Fibroblast of pulmonary artery (primary cell): ENCODE measurements around the gene TAC4.

ENCODE experiments used
- DNase-seq: peaks from one replicate; pipeline ENCODE4 v3.0.0-alpha.2; 2010; ENCODE audit warnings: low read depth
- H3K4me3 ChIP-seq: replicated peaks from 2 replicates; pipeline ENCODE4 v1.5.1; 2011; ENCODE audit warnings: low read depth, mild to moderate bottlenecking, control low read depth, low read length, moderate library complexity
- TF ChIP-seq, protein P1 (sequence below): IDR thresholded peaks from 2 replicates; pipeline ENCODE4 v1.5.1; 2011; ENCODE audit warnings: mild to moderate bottlenecking, control low read depth, low read length, inconsistent platforms; ENCODE audit errors: missing control alignments

TAC4 gene

DNA sequence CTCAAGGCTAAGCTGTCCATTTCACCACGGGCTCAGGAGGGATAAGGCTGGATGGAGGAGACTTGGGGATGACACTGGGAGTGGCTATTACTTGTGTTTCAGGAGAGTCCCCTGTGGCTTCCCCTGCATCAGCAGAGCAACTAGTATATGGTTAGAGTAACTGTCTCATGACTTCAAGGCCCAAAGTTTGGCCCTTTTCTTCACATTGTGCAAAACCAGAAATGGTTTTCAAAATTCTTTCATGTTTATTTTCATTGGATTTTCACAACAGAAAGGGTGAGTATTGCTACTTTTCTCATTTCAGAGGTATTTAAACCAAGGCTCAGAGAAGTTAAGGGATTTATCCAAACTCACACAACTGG is 18.1 kb upstream of the TAC4 start:
- TF ChIP-seq, protein P1, sequence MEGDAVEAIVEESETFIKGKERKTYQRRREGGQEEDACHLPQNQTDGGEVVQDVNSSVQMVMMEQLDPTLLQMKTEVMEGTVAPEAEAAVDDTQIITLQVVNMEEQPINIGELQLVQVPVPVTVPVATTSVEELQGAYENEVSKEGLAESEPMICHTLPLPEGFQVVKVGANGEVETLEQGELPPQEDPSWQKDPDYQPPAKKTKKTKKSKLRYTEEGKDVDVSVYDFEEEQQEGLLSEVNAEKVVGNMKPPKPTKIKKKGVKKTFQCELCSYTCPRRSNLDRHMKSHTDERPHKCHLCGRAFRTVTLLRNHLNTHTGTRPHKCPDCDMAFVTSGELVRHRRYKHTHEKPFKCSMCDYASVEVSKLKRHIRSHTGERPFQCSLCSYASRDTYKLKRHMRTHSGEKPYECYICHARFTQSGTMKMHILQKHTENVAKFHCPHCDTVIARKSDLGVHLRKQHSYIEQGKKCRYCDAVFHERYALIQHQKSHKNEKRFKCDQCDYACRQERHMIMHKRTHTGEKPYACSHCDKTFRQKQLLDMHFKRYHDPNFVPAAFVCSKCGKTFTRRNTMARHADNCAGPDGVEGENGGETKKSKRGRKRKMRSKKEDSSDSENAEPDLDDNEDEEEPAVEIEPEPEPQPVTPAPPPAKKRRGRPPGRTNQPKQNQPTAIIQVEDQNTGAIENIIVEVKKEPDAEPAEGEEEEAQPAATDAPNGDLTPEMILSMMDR: no peak
- no peak overlapping the region for H3K4me3 ChIP-seq
- DNase-seq: no peak

DNA sequence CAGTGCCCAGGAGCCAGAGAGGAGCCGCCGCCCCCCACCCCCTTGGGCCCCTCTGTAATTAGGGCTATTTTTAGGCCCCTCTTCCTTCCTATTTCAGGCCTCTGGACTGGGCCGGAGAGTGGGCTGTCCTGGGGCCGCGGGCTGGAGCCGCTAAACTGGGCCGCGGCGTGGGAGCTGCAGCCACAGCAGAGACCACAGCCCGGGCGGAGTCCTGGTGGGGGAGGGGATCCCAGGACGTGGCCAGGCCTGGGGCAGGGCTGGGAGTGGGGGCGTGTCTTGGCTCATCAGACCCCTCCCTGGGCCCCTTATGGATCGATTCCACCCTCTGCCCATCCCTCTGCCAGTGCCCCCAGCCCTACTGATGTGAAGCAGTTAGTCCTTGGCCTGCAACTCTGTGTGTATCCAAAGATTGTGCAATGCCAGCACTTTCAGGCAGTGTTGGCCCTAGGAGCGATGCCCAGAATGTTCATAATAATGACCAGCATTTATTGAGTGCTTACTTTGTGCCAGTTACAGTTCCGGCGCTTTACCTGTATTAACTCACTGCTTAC is 15.0 kb upstream of the TAC4 start:
- TF ChIP-seq, protein P1: no peak
- DNase-seq: no peak
- H3K4me3 ChIP-seq: no peak overlapping the region

DNA sequence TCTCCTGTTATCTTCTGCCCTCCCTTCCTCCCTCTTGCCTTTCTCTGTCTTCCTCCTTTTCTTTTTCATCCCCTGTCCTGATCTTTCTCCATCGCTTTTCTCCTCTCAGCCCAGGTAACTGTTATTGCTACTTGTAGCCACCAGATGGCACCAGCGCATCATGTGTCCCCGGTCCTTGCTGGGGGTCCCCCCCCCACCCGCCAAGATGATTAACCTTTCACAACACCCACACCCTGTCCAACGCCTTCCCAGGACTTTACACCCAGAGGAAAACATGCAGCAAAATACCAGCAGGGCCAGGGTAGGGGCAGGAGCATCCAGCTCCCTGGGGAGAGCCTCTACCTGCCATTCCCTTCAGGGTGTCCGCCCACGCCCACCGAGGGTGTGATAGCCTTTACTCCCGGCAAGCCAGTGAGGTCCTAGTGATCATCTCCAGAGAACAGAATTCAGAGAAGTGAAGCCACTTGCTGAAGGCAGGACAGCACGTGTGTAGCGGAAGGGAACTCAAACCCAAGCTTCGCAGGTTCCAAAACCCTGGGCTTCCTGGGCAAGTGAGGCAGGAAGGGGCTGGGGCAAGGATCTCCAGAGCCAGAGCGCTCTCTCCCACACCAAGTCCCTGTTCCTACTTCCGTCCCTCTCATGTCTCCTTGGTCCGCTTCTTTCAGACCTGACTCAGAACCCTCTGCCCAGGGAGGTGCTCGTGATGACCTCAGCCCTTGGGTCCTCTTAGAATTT is 13.4 kb upstream of the TAC4 start:
- DNase-seq: peak; percentile 49
- TF ChIP-seq, protein P1: peak; percentile 85
- H3K4me3 ChIP-seq: no peak overlapping the region

DNA sequence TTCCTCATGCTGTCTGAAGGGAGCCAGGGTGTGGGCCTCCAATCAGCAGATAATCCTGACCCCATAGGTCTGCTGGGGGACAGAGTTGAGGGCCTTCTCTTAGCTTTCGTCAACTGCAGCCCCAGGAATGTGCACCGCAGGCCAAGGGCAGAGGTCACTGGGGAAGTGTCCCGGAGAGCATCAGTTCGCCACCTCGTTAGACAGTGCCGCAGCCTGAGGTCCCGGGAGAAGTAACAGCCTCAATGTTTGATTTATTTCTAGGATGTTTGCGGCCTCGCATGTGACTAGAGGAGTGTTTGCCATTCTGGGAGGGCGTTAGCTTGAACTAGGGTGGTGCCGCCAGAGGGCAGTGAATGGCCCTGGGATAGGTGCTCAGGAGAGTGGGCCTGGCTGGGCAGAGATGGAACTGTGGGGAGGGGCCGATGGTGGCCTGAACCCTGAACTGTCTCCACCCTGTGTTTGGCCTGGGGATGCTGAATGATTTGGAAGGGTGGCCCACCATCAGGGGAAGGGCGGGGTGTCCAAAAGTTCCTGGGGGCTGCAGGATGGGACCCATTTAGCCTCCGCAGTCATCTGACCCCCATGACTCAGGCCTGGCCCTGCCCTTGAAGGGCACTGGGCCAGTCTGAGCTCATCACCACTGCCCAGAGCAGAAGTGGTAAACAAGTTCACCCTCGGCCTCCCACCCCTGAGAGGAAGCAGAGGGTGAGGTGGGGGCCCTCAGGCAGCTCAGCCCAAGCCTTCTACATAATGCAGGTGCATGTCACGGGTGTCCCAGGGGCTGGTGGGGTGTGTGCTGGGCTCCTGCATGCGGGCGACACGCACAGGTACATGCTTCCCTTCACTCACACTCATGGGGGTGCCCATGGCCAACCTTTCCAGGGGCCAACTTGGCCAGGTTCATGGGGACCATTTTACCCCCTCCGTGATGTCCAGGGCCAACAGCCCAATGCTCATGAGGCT is 12.4 kb upstream of the TAC4 start:
- TF ChIP-seq, protein P1: no peak
- DNase-seq: no peak

DNA sequence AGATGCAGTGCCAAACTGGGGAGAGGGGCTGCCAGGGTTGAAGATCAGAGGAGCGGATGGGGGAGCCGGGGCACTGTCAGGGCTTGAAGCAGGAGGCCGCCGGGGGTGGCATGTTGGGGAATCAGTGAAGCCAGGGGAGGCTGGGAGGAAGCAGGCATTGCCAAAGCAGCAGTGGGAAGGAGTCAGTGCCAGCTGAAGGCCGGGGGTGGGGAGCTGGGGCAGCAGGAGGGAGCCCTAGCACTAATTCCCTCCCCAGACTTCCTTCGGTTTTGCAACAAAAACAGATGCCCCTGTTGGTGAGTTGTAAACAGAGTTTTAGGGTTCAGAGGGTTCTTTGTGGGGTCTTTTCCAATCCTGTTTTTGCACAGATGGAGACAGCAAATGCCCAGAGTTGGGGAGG is 10.9 kb upstream of the TAC4 start:
- H3K4me3 ChIP-seq: no peak overlapping the region
- TF ChIP-seq, protein P1: no peak
- DNase-seq: no peak

More for the DNA sequence above, 12.4 kb upstream of the TAC4 start:
- no peak overlapping the region for H3K4me3 ChIP-seq

DNA sequence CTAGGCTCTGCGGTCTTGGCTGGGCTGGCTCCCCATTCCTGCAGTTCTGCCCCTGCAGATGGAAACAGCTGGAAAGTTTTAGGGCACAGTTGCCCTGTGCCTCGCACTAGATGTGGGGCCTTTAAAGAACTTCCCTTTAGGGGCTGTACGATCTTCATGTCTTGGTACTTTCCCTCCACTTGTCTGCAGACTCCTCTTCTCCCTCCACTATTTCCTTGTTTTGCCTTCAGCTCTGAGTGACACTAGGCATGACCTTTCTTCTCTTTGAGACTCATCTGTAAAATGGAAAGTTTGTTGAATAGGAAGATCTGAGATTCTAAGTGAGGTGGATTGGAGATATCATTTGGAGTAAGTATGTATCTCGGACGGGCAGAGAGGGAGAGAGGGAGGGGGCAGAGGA is 6.3 kb upstream of the TAC4 start:
- DNase-seq: no peak
- TF ChIP-seq, protein P1: no peak
- H3K4me3 ChIP-seq: no peak overlapping the region
